ENCODE results near the gene DDR2.

DDR2 gene

DNA sequence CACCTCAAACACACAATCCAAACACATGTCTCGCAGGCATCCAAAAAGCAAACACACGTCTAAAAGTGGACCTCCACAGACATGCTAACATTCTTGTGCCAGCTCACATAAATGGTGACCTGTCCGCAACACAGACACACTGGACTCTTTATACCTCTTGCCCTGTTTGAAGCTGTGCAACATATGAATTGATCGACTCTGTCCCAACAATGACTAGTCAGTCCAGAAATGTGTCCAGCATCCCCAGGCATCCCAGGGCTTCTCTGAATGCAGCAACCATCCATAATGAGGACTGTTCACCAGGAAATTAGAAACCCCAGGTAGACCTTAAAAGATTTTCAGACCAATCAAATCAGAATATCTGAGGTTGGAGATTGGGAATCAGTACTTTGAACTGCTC, 3.2 kb downstream of the DDR2 start (continued):
- TF ChIP-seq CSRNP3 (CRISPR knock-in tag; IDR thresholded peaks at IDR 0.05), result no peak

DNA sequence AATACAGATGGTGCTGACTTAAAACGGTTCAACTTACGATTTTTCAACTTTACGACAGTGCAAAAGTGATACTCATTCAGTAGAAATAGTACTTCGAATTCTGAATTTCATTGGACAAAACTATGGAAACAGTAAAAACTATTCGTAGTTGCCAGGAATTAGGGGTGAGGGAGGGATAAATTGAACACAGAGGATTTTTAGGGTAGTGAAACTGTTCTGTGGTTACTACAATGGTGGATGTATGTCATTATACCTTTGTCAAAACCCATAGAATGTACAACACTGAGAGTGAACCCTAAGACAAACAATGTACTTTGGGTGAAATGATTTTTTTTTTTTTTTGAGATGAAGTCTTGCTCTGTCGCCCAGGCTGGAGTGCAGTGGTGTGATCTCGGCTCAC, 7.5 kb downstream of the DDR2 start:
- TF ChIP-seq ESRRG (CRISPR knock-in tag; IDR thresholded peaks at IDR 0.05) (no peak), ZC3H10 (CRISPR knock-in tag; IDR thresholded peaks at IDR 0.05) (no peak)
- ATAC-seq, result no peak

- TF ChIP-seq GLIS3 (CRISPR knock-in tag; IDR thresholded peaks at IDR 0.05), result no peak
- TF ChIP-seq, protein P1, sequence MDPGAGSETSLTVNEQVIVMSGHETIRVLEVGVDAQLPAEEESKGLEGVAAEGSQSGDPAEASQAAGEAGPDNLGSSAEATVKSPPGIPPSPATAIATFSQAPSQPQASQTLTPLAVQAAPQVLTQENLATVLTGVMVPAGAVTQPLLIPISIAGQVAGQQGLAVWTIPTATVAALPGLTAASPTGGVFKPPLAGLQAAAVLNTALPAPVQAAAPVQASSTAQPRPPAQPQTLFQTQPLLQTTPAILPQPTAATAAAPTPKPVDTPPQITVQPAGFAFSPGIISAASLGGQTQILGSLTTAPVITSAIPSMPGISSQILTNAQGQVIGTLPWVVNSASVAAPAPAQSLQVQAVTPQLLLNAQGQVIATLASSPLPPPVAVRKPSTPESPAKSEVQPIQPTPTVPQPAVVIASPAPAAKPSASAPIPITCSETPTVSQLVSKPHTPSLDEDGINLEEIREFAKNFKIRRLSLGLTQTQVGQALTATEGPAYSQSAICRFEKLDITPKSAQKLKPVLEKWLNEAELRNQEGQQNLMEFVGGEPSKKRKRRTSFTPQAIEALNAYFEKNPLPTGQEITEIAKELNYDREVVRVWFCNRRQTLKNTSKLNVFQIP (CRISPR knock-in tag; IDR thresholded peaks at IDR 0.05; ENCODE audit: borderline replicate concordance, low read depth), result no peak
- TF ChIP-seq PATZ1 (CRISPR knock-in tag; IDR thresholded peaks at IDR 0.05; ENCODE audit: borderline replicate concordance), result no peak
- no peak for TF ChIP-seq PPARA (CRISPR knock-in tag; IDR thresholded peaks at IDR 0.05; ENCODE audit: borderline replicate concordance)
- no peak for TF ChIP-seq TOX (CRISPR knock-in tag; IDR thresholded peaks at IDR 0.05; ENCODE audit: borderline replicate concordance)
- TF ChIP-seq ISL1 (CRISPR knock-in tag; IDR thresholded peaks at IDR 0.05), result no peak
- TF ChIP-seq ZFP30 (CRISPR knock-in tag; IDR thresholded peaks at IDR 0.05), result no peak
- no peak for TF ChIP-seq ZNF8 (CRISPR knock-in tag; IDR thresholded peaks at IDR 0.05)
- no peak for TF ChIP-seq BACH2 (CRISPR knock-in tag; IDR thresholded peaks at IDR 0.05; ENCODE audit: borderline replicate concordance)
- TF ChIP-seq ESRRG (CRISPR knock-in tag; IDR thresholded peaks at IDR 0.05), result no peak
- TF ChIP-seq CSDC2 (CRISPR knock-in tag; IDR thresholded peaks at IDR 0.05), result no peak
- no peak for TF ChIP-seq CSRNP3 (CRISPR knock-in tag; IDR thresholded peaks at IDR 0.05)
- no peak for TF ChIP-seq ZNF565 (CRISPR knock-in tag; conservative IDR thresholded peaks at IDR 0.05; ENCODE audit: low read depth)
- no peak for ATAC-seq
Measured at GRCh38 chr1:162641114-162641513, 8.8 kb downstream of the DDR2 start.

DNA sequence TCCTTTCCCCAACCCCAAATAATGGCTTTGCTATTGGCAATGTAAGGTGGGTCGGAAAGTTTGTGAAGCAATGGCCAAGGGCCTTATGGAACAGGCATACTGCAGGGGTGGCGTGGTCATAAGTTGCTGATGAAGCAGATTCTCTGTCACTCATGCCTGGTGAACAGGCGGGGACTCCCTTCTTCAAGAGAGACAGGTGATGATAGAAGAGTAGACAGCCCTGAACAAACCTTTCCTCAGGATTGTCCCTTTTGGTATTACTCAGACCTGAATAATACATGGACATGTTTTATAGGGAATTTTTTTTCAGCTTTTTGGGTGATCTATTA, 12.7 kb downstream of the DDR2 start:
- ATAC-seq, result no peak
- TF ChIP-seq SNAI2 (CRISPR knock-in tag; IDR thresholded peaks at IDR 0.05) (no peak), ZNF70 (CRISPR knock-in tag; IDR thresholded peaks at IDR 0.05) (no peak), PATZ1 (CRISPR knock-in tag; IDR thresholded peaks at IDR 0.05; ENCODE audit: borderline replicate concordance) (no peak), ZFP3 (CRISPR knock-in tag; IDR thresholded peaks at IDR 0.05) (no peak), CSRNP3 (CRISPR knock-in tag; IDR thresholded peaks at IDR 0.05) (no peak), PPARA (CRISPR knock-in tag; IDR thresholded peaks at IDR 0.05; ENCODE audit: borderline replicate concordance) (no peak), ZNF8 (CRISPR knock-in tag; IDR thresholded peaks at IDR 0.05) (no peak), ZC3H10 (CRISPR knock-in tag; IDR thresholded peaks at IDR 0.05) (no peak), RARB (CRISPR knock-in tag; IDR thresholded peaks at IDR 0.05) (no peak), ESRRG (CRISPR knock-in tag; IDR thresholded peaks at IDR 0.05) (no peak), ZFP30 (CRISPR knock-in tag; IDR thresholded peaks at IDR 0.05) (no peak), TCF4 (CRISPR knock-in tag; IDR thresholded peaks at IDR 0.05; ENCODE audit: borderline replicate concordance) (no peak), ARNTL (CRISPR knock-in tag; IDR thresholded peaks at IDR 0.05; ENCODE audit: borderline replicate concordance, low read depth) (no peak), ISL1 (CRISPR knock-in tag; IDR thresholded peaks at IDR 0.05) (no peak)
- TF ChIP-seq, protein P2, sequence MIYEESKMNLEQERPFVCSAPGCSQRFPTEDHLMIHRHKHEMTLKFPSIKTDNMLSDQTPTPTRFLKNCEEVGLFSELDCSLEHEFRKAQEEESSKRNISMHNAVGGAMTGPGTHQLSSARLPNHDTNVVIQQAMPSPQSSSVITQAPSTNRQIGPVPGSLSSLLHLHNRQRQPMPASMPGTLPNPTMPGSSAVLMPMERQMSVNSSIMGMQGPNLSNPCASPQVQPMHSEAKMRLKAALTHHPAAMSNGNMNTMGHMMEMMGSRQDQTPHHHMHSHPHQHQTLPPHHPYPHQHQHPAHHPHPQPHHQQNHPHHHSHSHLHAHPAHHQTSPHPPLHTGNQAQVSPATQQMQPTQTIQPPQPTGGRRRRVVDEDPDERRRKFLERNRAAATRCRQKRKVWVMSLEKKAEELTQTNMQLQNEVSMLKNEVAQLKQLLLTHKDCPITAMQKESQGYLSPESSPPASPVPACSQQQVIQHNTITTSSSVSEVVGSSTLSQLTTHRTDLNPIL (CRISPR knock-in tag; IDR thresholded peaks at IDR 0.05; ENCODE audit: low read depth), result no peak
- TF ChIP-seq, protein P1 (CRISPR knock-in tag; IDR thresholded peaks at IDR 0.05; ENCODE audit: borderline replicate concordance, low read depth), result no peak

Measured in SK-N-SH treated with all-trans-retinoic acid at 6 μM for 48 hours (cell line).